WTC11 (cell line): ENCODE data around the gene ARHGAP26. TPM values are rescaled to one million over a fixed set of nuclear protein-coding genes. Genes with fewer than 3 reads are reported as not detected.

Source experiments
- ATAC-seq: fragments of 200-7000 bp; cut with Tn5 transposase; 2 replicates; pipeline ENCODE4 v1.10.0; 2021; ENCODE audit warnings: mild to moderate bottlenecking, moderate library complexity
- CTCF ChIA-PET: fragments of 300-600 bp; sonication (Branson Sonifier 250); formaldehyde crosslinking; loops from one replicate; lab custom pipeline; 2021; ENCODE audit warnings: antibody characterized with exemption; lab: Charles Lee
- POLR2A ChIA-PET: fragments of 350-600 bp; sonication (Branson Sonifier 250); formaldehyde crosslinking; loops from one replicate; lab custom pipeline; 2021; ENCODE audit warnings: antibody characterized with exemption; lab: Charles Lee
- DNase-seq: peaks from one replicate; pipeline ENCODE4 v3.0.0; 2021; ENCODE audit warnings: low spot score
- H3K27ac Mint-ChIP-seq: 2 replicates; pipeline ENCODE4 v1.8.0; 2021; ENCODE audit warnings: mixed read lengths
- H3K27me3 Mint-ChIP-seq: 2 replicates; pipeline ENCODE4 v1.8.0; 2021; ENCODE audit warnings: low read depth, mild to moderate bottlenecking, moderate library complexity, mixed read lengths
- H3K36me3 Mint-ChIP-seq: 2 replicates; pipeline ENCODE4 v1.8.0; 2021; ENCODE audit warnings: mixed read lengths
- H3K4me1 Mint-ChIP-seq: 2 replicates; pipeline ENCODE4 v1.8.0; 2022; ENCODE audit warnings: mixed read lengths
- H3K4me3 Mint-ChIP-seq: 2 replicates; pipeline ENCODE4 v1.8.0; 2021; ENCODE audit warnings: mild to moderate bottlenecking, moderate library complexity, mixed read lengths
- H3K9me3 Mint-ChIP-seq: 2 replicates; pipeline ENCODE4 v1.8.0; 2021; ENCODE audit warnings: mixed read lengths
- CBFB ChIP-seq: sonication (generic); formaldehyde crosslinking; IDR thresholded peaks from 2 replicates; pipeline ENCODE4 v1.8.1; 2022; ENCODE audit warnings: mild to moderate bottlenecking, low read depth, missing genetic modification reagents
- CREB1 ChIP-seq: sonication (generic); formaldehyde crosslinking; IDR thresholded peaks from 2 replicates; pipeline ENCODE4 v1.8.0; 2023; ENCODE audit warnings: mild to moderate bottlenecking, missing genetic modification reagents
- CREM ChIP-seq: sonication (generic); formaldehyde crosslinking; IDR thresholded peaks from 2 replicates; pipeline ENCODE4 v1.8.1; 2022; ENCODE audit warnings: mild to moderate bottlenecking, missing genetic modification reagents, moderate library complexity
- EMX1 ChIP-seq: fragments of 250-450 bp; sonication (Bioruptor Pico); IDR thresholded peaks from 2 replicates; pipeline ENCODE4 v1.8.0; 2021; ENCODE audit warnings: mild to moderate bottlenecking
- FOXP1 ChIP-seq: sonication (generic); formaldehyde crosslinking; IDR thresholded peaks from 2 replicates; pipeline ENCODE4 v1.8.0; 2022; ENCODE audit warnings: missing genetic modification reagents, mild to moderate bottlenecking, moderate library complexity, borderline replicate concordance
- HMGA2 ChIP-seq: fragments of 250-450 bp; sonication (Bioruptor Pico); IDR thresholded peaks from 2 replicates; pipeline ENCODE4 v1.4.0; 2021; ENCODE audit warnings: mild to moderate bottlenecking, moderate library complexity
- KAT7 ChIP-seq: sonication (generic); formaldehyde crosslinking; IDR thresholded peaks from 2 replicates; pipeline ENCODE4 v1.8.1; 2023; ENCODE audit warnings: missing genetic modification reagents, mild to moderate bottlenecking, borderline replicate concordance
- MXD4 ChIP-seq: fragments of 250-450 bp; sonication (Bioruptor Pico); IDR thresholded peaks from 2 replicates; pipeline ENCODE4 v1.8.0; 2021; ENCODE audit warnings: mild to moderate bottlenecking, moderate library complexity, borderline replicate concordance
- NR1H2 ChIP-seq: sonication (generic); formaldehyde crosslinking; IDR thresholded peaks from 2 replicates; pipeline ENCODE4 v1.9.0; 2021; ENCODE audit warnings: mild to moderate bottlenecking, moderate library complexity, missing genetic modification reagents
- NR2C2 ChIP-seq: sonication (generic); formaldehyde crosslinking; IDR thresholded peaks from 2 replicates; pipeline ENCODE4 v1.8.0; 2022; ENCODE audit warnings: mild to moderate bottlenecking, missing genetic modification reagents
- PRRX2 ChIP-seq: fragments of 250-450 bp; sonication (Bioruptor Pico); IDR thresholded peaks from 2 replicates; pipeline ENCODE4 v1.8.0; 2021; ENCODE audit warnings: mild to moderate bottlenecking
- RELA ChIP-seq: sonication (generic); formaldehyde crosslinking; IDR thresholded peaks from 2 replicates; pipeline ENCODE4 v1.8.1; 2022; ENCODE audit warnings: missing genetic modification reagents, mild to moderate bottlenecking, borderline replicate concordance
- SMAD4 ChIP-seq: sonication (generic); formaldehyde crosslinking; IDR thresholded peaks from 2 replicates; pipeline ENCODE4 v1.8.0; 2022; ENCODE audit warnings: mild to moderate bottlenecking, missing genetic modification reagents
- ZNF219 ChIP-seq: sonication (generic); formaldehyde crosslinking; IDR thresholded peaks from 2 replicates; pipeline ENCODE4 v1.8.0; 2023; ENCODE audit warnings: missing genetic modification reagents, mild to moderate bottlenecking, borderline replicate concordance
- ZNF317 ChIP-seq: sonication (generic); formaldehyde crosslinking; IDR thresholded peaks from 2 replicates; pipeline ENCODE4 v1.8.1; 2023; ENCODE audit warnings: low read depth, mild to moderate bottlenecking, moderate library complexity, missing genetic modification reagents, borderline replicate concordance
- ZNF423 ChIP-seq: fragments of 250-450 bp; sonication (Bioruptor Pico); IDR thresholded peaks from 2 replicates; pipeline ENCODE4 v2.1.2; 2022; ENCODE audit warnings: mild to moderate bottlenecking, moderate library complexity
- total RNA-seq: library from RNA; stranded (reverse); gene quantifications from 3 replicates; pipeline ENCODE4 v1.2.3, GENCODE V29; 2021
- TF ChIP-seq, protein P1 (sequence below): sonication (generic); formaldehyde crosslinking; IDR thresholded peaks from 2 replicates; pipeline ENCODE4 v1.8.1; 2022; ENCODE audit warnings: mild to moderate bottlenecking, missing genetic modification reagents, moderate library complexity, borderline replicate concordance
- TF ChIP-seq, protein P2 (sequence below): fragments of 250-450 bp; sonication (Bioruptor Pico); conservative IDR thresholded peaks from 2 replicates; pipeline ENCODE4 v1.9.0; 2021; ENCODE audit warnings: mild to moderate bottlenecking
- TF ChIP-seq, protein P3 (sequence below): sonication (generic); formaldehyde crosslinking; IDR thresholded peaks from 2 replicates; pipeline ENCODE4 v1.8.0; 2022; ENCODE audit warnings: mild to moderate bottlenecking, missing genetic modification reagents
- TF ChIP-seq, protein P4 (sequence below): sonication (generic); formaldehyde crosslinking; IDR thresholded peaks from 2 replicates; pipeline ENCODE4 v1.8.0; 2022; ENCODE audit warnings: mild to moderate bottlenecking, missing genetic modification reagents
- TF ChIP-seq, protein P5 (sequence below): sonication (generic); formaldehyde crosslinking; IDR thresholded peaks from 2 replicates; pipeline ENCODE4 v1.8.0; 2022; ENCODE audit warnings: mild to moderate bottlenecking, missing genetic modification reagents
- TF ChIP-seq, protein P6 (sequence below): fragments of 200-600 bp; IDR thresholded peaks from 2 replicates; pipeline ENCODE4 v1.8.0; 2022; ENCODE audit warnings: antibody characterized with exemption

The ARHGAP26 gene
- total RNA-seq, 1 experiment from 2014 or later: 22.3 TPM

DNA sequence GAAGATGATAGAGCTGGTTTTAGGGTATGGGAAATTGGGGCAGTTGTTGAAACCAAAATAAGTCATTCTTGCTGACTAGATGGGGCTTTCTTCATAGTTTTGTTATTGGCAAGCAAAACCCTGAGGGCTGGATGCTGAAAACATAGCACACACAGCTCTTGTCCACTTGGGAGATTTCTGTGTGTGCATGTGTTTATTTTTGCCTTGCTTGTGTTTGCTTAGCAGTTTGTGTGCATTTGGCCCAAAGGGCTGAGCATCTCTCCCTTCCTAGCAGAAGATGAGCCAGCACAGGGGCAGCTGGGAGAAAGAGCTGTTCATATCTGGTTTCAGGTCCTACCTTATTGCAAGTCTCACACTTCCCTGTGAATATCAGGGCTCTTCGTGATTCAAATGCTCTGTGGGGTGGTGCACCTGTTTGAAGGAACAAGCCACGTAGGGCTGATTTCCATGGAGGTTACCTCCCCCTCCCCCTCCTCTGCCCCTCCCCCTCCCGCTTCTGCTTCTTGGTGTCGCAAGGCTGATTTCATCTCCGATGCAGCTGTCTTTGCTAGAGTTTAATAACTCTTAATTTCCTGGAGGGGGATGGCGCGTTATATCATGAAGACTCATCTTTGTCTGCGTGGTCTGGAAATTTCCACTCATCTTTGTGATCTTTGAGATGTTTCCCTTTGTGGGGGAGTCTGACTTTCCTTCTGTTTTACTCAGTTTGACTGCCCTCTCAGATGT lies 296.5 kb downstream of the ARHGAP26 start:
- Mint-ChIP-seq H3K27me3 (no peaks in the 10 kb centered on the region), H3K4me3 (no peak overlapping the region), H3K27ac (no peak overlapping the region), H3K36me3 (peaks cover 20% of the 10 kb centered on the region), H3K9me3 (peaks cover 14% of the 10 kb centered on the region), H3K4me1 (peaks cover 33% of the 10 kb centered on the region)
- ChIA-PET CTCF (no interaction called here), POLR2A (no interaction called here)
- ATAC-seq (peak; percentile 56; the same call in 1 of the 2 replicates), DNase-seq (no peak)
- TF ChIP-seq KAT7 (CRISPR knock-in tag) (no peak), NR2C2 (CRISPR knock-in tag) (no peak), CBFB (CRISPR knock-in tag) (no peak), CREM (CRISPR knock-in tag) (no peak), EMX1 (CRISPR knock-in tag) (no peak), ZNF219 (CRISPR knock-in tag) (no peak)
- TF ChIP-seq, protein P1, sequence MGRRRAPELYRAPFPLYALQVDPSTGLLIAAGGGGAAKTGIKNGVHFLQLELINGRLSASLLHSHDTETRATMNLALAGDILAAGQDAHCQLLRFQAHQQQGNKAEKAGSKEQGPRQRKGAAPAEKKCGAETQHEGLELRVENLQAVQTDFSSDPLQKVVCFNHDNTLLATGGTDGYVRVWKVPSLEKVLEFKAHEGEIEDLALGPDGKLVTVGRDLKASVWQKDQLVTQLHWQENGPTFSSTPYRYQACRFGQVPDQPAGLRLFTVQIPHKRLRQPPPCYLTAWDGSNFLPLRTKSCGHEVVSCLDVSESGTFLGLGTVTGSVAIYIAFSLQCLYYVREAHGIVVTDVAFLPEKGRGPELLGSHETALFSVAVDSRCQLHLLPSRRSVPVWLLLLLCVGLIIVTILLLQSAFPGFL (CRISPR knock-in tag): no peak
- TF ChIP-seq, protein P2, sequence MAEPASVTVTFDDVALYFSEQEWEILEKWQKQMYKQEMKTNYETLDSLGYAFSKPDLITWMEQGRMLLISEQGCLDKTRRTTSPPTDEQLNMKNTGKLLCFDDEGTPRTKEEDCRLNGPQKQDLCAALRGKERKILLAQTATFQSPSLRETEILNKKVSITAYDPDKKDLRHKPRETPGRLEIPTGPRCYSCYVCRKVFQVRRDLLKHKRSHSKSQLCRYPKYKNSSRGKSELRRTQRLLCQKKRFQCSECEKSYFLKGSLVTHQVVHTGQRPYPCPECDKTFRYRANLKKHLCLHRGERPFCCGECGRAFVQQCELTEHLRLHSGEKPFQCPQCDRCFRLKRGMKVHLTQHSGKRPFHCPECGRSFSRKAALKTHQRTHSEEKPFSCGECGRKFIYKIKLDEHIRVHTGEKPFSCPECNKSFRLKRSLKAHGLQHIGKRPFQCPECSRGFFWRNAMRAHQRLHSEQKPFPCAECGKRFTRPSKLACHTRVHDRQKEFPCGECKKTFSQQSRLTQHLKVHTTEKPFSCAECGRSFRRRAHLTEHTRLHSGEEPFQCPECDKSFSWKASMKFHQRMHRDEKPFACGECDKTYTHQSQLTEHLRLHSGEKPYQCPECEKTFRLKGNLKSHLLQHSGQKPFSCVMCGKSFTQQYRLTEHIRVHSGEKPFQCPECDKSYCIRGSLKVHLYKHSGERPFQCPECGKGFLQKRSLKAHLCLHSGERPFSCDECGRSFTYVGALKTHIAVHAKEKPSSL (CRISPR knock-in tag): no peak
- TF ChIP-seq, protein P3, sequence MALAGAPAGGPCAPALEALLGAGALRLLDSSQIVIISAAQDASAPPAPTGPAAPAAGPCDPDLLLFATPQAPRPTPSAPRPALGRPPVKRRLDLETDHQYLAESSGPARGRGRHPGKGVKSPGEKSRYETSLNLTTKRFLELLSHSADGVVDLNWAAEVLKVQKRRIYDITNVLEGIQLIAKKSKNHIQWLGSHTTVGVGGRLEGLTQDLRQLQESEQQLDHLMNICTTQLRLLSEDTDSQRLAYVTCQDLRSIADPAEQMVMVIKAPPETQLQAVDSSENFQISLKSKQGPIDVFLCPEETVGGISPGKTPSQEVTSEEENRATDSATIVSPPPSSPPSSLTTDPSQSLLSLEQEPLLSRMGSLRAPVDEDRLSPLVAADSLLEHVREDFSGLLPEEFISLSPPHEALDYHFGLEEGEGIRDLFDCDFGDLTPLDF (CRISPR knock-in tag): no peak
- TF ChIP-seq, protein P4, sequence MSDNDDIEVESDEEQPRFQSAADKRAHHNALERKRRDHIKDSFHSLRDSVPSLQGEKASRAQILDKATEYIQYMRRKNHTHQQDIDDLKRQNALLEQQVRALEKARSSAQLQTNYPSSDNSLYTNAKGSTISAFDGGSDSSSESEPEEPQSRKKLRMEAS (CRISPR knock-in tag): no peak

DNA sequence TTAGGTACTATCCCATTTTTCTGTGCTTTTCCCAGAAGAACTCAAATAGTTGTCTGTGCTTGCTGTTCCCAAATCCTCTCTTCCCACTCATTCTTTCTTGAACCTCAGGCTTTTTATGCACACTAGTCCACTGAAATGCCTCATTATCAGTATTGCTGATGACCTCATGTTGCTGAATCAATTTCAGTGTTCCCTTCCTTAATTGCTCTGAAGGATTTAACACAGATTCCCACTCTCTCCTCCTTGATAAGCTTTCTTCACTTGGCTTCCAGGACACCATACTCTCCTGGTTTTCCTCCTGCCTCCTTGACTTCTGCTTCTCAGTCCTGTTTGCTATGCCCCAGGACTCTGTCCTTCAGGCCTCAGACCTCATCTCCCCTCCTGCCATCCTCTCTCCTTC lies 298.5 kb downstream of the ARHGAP26 start:
- Mint-ChIP-seq H3K4me1 (peaks cover 26% of the 10 kb centered on the region), H3K27ac (no peak overlapping the region), H3K9me3 (peaks cover 24% of the 10 kb centered on the region), H3K27me3 (no peaks in the 10 kb centered on the region), H3K36me3 (peaks cover 30% of the 10 kb centered on the region), H3K4me3 (no peak overlapping the region)
- DNase-seq (no peak), ATAC-seq (no peak)
- ChIA-PET CTCF (no interaction called here), POLR2A (no interaction called here)
- TF ChIP-seq NR1H2 (CRISPR knock-in tag) (no peak), ZNF423 (CRISPR knock-in tag) (no peak), MXD4 (CRISPR knock-in tag) (no peak), RELA (CRISPR knock-in tag) (no peak), HMGA2 (CRISPR knock-in tag) (no peak)
- TF ChIP-seq, protein P5, sequence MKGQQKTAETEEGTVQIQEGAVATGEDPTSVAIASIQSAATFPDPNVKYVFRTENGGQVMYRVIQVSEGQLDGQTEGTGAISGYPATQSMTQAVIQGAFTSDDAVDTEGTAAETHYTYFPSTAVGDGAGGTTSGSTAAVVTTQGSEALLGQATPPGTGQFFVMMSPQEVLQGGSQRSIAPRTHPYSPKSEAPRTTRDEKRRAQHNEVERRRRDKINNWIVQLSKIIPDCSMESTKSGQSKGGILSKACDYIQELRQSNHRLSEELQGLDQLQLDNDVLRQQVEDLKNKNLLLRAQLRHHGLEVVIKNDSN (CRISPR knock-in tag): no peak

DNA sequence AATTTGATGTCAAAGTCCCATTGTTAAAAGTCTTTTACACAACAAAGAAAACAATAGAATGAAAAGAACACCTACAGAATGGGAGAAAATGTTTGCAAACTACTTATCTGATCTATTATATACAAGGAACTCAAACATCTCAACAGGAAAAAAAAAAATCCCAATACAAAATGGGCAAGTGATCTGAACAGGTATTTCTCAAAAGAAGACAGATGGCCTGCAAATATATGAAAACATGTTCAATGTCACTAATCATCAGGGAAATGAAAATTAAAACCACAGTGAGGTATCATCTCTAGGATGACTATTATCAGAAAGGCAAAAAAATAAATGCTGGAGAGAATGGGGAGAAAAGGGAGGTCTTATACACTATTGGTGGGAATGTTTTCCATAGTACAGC lies 301.8 kb downstream of the ARHGAP26 start:
- H3K4me3 Mint-ChIP-seq: no peak overlapping the region
- CTCF ChIA-PET: no interaction called here
- no peak for ATAC-seq
- H3K27me3 Mint-ChIP-seq: no peaks in the 10 kb centered on the region
- POLR2A ChIA-PET: no interaction called here
- H3K9me3 Mint-ChIP-seq: peaks cover 28% of the 10 kb centered on the region
- H3K36me3 Mint-ChIP-seq: peaks cover 32% of the 10 kb centered on the region
- peaks cover 8% of the 10 kb centered on the region for H3K4me1 Mint-ChIP-seq
- H3K27ac Mint-ChIP-seq: no peak overlapping the region
- TF ChIP-seq, protein P6, sequence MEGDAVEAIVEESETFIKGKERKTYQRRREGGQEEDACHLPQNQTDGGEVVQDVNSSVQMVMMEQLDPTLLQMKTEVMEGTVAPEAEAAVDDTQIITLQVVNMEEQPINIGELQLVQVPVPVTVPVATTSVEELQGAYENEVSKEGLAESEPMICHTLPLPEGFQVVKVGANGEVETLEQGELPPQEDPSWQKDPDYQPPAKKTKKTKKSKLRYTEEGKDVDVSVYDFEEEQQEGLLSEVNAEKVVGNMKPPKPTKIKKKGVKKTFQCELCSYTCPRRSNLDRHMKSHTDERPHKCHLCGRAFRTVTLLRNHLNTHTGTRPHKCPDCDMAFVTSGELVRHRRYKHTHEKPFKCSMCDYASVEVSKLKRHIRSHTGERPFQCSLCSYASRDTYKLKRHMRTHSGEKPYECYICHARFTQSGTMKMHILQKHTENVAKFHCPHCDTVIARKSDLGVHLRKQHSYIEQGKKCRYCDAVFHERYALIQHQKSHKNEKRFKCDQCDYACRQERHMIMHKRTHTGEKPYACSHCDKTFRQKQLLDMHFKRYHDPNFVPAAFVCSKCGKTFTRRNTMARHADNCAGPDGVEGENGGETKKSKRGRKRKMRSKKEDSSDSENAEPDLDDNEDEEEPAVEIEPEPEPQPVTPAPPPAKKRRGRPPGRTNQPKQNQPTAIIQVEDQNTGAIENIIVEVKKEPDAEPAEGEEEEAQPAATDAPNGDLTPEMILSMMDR: no peak
- TF ChIP-seq PRRX2 (CRISPR knock-in tag): no peak
- no peak for TF ChIP-seq FOXP1 (CRISPR knock-in tag)
- no peak for TF ChIP-seq ZNF317 (CRISPR knock-in tag)
- TF ChIP-seq CREB1 (CRISPR knock-in tag): no peak
- TF ChIP-seq SMAD4 (CRISPR knock-in tag): no peak
- DNase-seq: no peak
